Stimulated activated CD4-positive, alpha-beta T cell treated with anti-CD3 and anti-CD28 coated beads, Interleukin-1b, Interleukin-23, amount 100 ng/mL, for 1 hour (primary cell): ENCODE data around the gene NCKIPSD.

Experiments used
- DNase-seq, 2 donors: peaks; one replicate each; pipeline ENCODE4 v3.0.0-alpha.2; 2020; ENCODE audit warnings: low read depth in 2 of 2

NCKIPSD gene

GRCh38 chr3:48696601-48697000 is 10.9 kb upstream of the NCKIPSD start:
- no peak for DNase-seq

- no peak for DNase-seq
Measured at GRCh38 chr3:48696156-48696555, 10.4 kb upstream of the NCKIPSD start.

GRCh38 chr3:48695393-48695753 is 9.7 kb upstream of the NCKIPSD start:
- no peak for DNase-seq

GRCh38 chr3:48694610-48695392 is 9.1 kb upstream of the NCKIPSD start:
- DNase-seq: no peak

GRCh38 chr3:48693826-48694225 is 8.1 kb upstream of the NCKIPSD start:
- DNase-seq: no peak

- DNase-seq: no peak
Measured at GRCh38 chr3:48692551-48692950, 6.8 kb upstream of the NCKIPSD start.

GRCh38 chr3:48690846-48691458 is 5.2 kb upstream of the NCKIPSD start:
- no peak for DNase-seq

- DNase-seq: no peak
Measured at GRCh38 chr3:48689384-48689783, 3.7 kb upstream of the NCKIPSD start.

GRCh38 chr3:48688737-48689075 is 3.0 kb upstream of the NCKIPSD start:
- DNase-seq: no peak

- no peak for DNase-seq
Measured at GRCh38 chr3:48688032-48688736, 2.5 kb upstream of the NCKIPSD start.

- DNase-seq: no peak
Measured at GRCh38 chr3:48687220-48687678, 1.5 kb upstream of the NCKIPSD start.

GRCh38 chr3:48686538-48687219 is 964 bp upstream of the NCKIPSD start:
- no peak for DNase-seq

- DNase-seq: no peak
Measured at GRCh38 chr3:48685293-48685602, 467 bp downstream of the NCKIPSD start.

- DNase-seq: no peak
Measured at GRCh38 chr3:48684480-48685143, 1.1 kb downstream of the NCKIPSD start.

- no peak for DNase-seq
Measured at GRCh38 chr3:48684054-48684349, 1.7 kb downstream of the NCKIPSD start.

- no peak for DNase-seq
Measured at GRCh38 chr3:48682786-48683185, 2.9 kb downstream of the NCKIPSD start.

GRCh38 chr3:48681974-48682610 is 3.6 kb downstream of the NCKIPSD start:
- no peak for DNase-seq

GRCh38 chr3:48681541-48681880 is 4.2 kb downstream of the NCKIPSD start:
- no peak for DNase-seq

- DNase-seq: no peak
Measured at GRCh38 chr3:48680811-48681540, 4.7 kb downstream of the NCKIPSD start.

- no peak for DNase-seq
Measured at GRCh38 chr3:48679411-48680391, 6.0 kb downstream of the NCKIPSD start.
